CD14-positive monocyte (primary cell): ENCODE results near the gene MAX. TPM values are rescaled to one million over a fixed set of nuclear protein-coding genes. Genes with fewer than 3 reads are reported as not detected.
A peak's percentile ranks its signal among the peaks of the same experiment; 100 is the strongest.

Source experiments
- DNase-seq, 3 donors: peaks; one replicate each; pipeline ENCODE4 v3.0.0-alpha.2; 2011 to 2022
- H2AFZ ChIP-seq: 2 replicates; pipeline ENCODE4 v1.6.0; 2012; ENCODE audit warnings: mild to moderate bottlenecking, low read depth, low read length, inconsistent platforms; ENCODE audit not compliant: insufficient read depth, poor library complexity, severe bottlenecking
- H3K27ac ChIP-seq, 2 donors: 1 replicate in 1 of 2; 2 replicates in 1 of 2; pipeline ENCODE4 v1.5.1; 2012 to 2013; ENCODE audit warnings: low read length in 2 of 2, control low read depth in 1 of 2, inconsistent platforms in 1 of 2, low read depth in 1 of 2, mild to moderate bottlenecking in 1 of 2
- H3K27me3 ChIP-seq, 2 donors: one replicate each; pipeline versions ENCODE4 v1.6.0 to v1.6.1; 2011 to 2013; ENCODE audit warnings: low read length in 2 of 2; ENCODE audit not compliant: control insufficient read depth in 2 of 2, insufficient read depth in 2 of 2
- H3K36me3 ChIP-seq, 2 donors: replicated peaks in 1 of 2; 1 replicate in 1 of 2; 2 replicates in 1 of 2; pipeline versions ENCODE4 v1.5.1 to v1.6.1; 2012 to 2013; ENCODE audit warnings: low read length in 2 of 2, control low read depth in 1 of 2, inconsistent platforms in 1 of 2, mild to moderate bottlenecking in 1 of 2; ENCODE audit not compliant: insufficient read depth in 2 of 2, control insufficient read depth in 1 of 2
- H3K4me1 ChIP-seq, 2 donors: 1 replicate in 1 of 2; 2 replicates in 1 of 2; pipeline versions ENCODE4 v1.5.1 to v1.6.1; 2012 to 2013; ENCODE audit warnings: low read length in 2 of 2, control low read depth in 1 of 2, inconsistent platforms in 1 of 2, mild to moderate bottlenecking in 1 of 2, moderate library complexity in 1 of 2; ENCODE audit not compliant: insufficient read depth in 2 of 2, control insufficient read depth in 1 of 2
- H3K4me2 ChIP-seq: replicated peaks from 2 replicates; pipeline ENCODE3; 2012; ENCODE audit warnings: low read length, moderate library complexity, mild to moderate bottlenecking; ENCODE audit not compliant: poor library complexity, severe bottlenecking; ENCODE audit errors: extremely low read depth
- H3K4me3 ChIP-seq, 3 experiments: fragments of 200-600 bp in 1 of 3; sonication (generic) in 1 of 3; replicated peaks in 1 of 3; 1 replicate in 2 of 3; 2 replicates in 1 of 3; pipeline ENCODE4 v1.5.1; 2011 to 2013; ENCODE audit warnings: low read length in 3 of 3, mild to moderate bottlenecking in 3 of 3, control low read depth in 2 of 3, low read depth in 2 of 3, inconsistent platforms in 1 of 3, moderate library complexity in 1 of 3
- H3K79me2 ChIP-seq: 2 replicates; pipeline ENCODE4 v1.6.0; 2012; ENCODE audit warnings: mild to moderate bottlenecking, control low read depth, inconsistent platforms, low read length, moderate library complexity; ENCODE audit not compliant: insufficient read depth
- H3K9ac ChIP-seq: 2 replicates; pipeline ENCODE4 v1.6.0; 2017; ENCODE audit warnings: low read length, mild to moderate bottlenecking; ENCODE audit not compliant: insufficient read depth, poor library complexity, severe bottlenecking
- H3K9me3 ChIP-seq, 2 donors: replicated peaks in 1 of 2; 1 replicate in 1 of 2; 2 replicates in 1 of 2; pipeline versions ENCODE4 v1.5.1 to v1.6.1; 2012 to 2013; ENCODE audit warnings: low read length in 2 of 2, control low read depth in 1 of 2; ENCODE audit not compliant: control insufficient read depth in 1 of 2, insufficient read depth in 1 of 2
- H4K20me1 ChIP-seq: 2 replicates; pipeline ENCODE4 v1.6.0; 2012; ENCODE audit warnings: mild to moderate bottlenecking, low read length, control low read depth, moderate library complexity; ENCODE audit not compliant: insufficient read depth
- H3K27ac Mint-ChIP-seq, 7 donors: one replicate each; pipeline ENCODE4 v1.8.0; 2020; ENCODE audit warnings: mild to moderate bottlenecking in 7 of 7, mixed read lengths in 7 of 7, moderate library complexity in 6 of 7, inconsistent platforms in 2 of 7
- H3K27me3 Mint-ChIP-seq, 3 donors: one replicate each; pipeline ENCODE4 v1.8.0; 2021 to 2022; ENCODE audit warnings: low read depth in 3 of 3, mild to moderate bottlenecking in 3 of 3, mixed read lengths in 3 of 3, moderate library complexity in 3 of 3, inconsistent platforms in 1 of 3
- H3K36me3 Mint-ChIP-seq, 2 donors: one replicate each; pipeline ENCODE4 v1.8.0; 2020; ENCODE audit warnings: mixed read lengths in 2 of 2, inconsistent platforms in 1 of 2, mild to moderate bottlenecking in 1 of 2
- H3K4me1 Mint-ChIP-seq: one replicate; pipeline ENCODE4 v1.8.0; 2020; ENCODE audit warnings: mild to moderate bottlenecking, mixed read lengths
- H3K4me3 Mint-ChIP-seq, 2 donors: one replicate each; pipeline ENCODE4 v1.8.0; 2020; ENCODE audit warnings: mild to moderate bottlenecking in 2 of 2, mixed read lengths in 2 of 2, moderate library complexity in 1 of 2
- H3K9me3 Mint-ChIP-seq, 7 donors: one replicate each; pipeline ENCODE4 v1.8.0; 2020 to 2022; ENCODE audit warnings: mixed read lengths in 7 of 7, mild to moderate bottlenecking in 6 of 7, moderate library complexity in 6 of 7, inconsistent platforms in 2 of 7
- CTCF ChIP-seq: fragments of 200-600 bp; IDR thresholded peaks from one replicate; pipeline ENCODE4 v1.8.0; 2022; ENCODE audit warnings: antibody characterized with exemption, mild to moderate bottlenecking
- WGBS: methylation state at CpG from one replicate; pipeline ENCODE4 v1.1.5; 2013; ENCODE audit warnings: missing lambda C conversion rate; ENCODE audit not compliant: insufficient coverage; 5-methylcytosine and 5-hydroxymethylcytosine counted together
- intact Hi-C, 2 donors: fragments of 100-400 bp; cut with micrococcal nuclease; formaldehyde crosslinking; loops; one replicate each; pipeline versions ENCODE4 v1.15.0 to v1.15.1; 2023
- polyA plus RNA-seq, 3 donors: library from polyadenylated mRNA; depleted of rRNA in 1 of 3; unstranded in 2 of 3; stranded (reverse) in 1 of 3; fragments of 300-500 nt in 2 of 3; fragments of >200 nt in 1 of 3; fragmentation: Illumina TruSeq in 2 of 3; gene quantifications; 1 replicate in 2 of 3; 2 replicates in 1 of 3; pipeline ENCODE4 v1.2.3, GENCODE V29; 2012 to 2021

MAX gene
- polyA plus RNA-seq, 3 donors, result 78.2 to 87.0 (median 81.5) TPM

GRCh38 chr14:65104791-65105190, 2.5 kb upstream of the MAX start:
- Mint-ChIP-seq H3K9me3 (peaks cover 0 to 3% (median 0%) of the 10 kb centered on the region in 7 donors), H3K4me3 (no peak overlapping the region), H3K27me3 (peaks cover 0 to 4% (median 0%) of the 10 kb centered on the region in 3 donors), H3K36me3 (peaks cover 3 to 7% of the 10 kb centered on the region in 2 donors), H3K4me1 (peaks cover 20% of the 10 kb centered on the region), H3K27ac (no peak overlapping the region)
- WGBS, result no CpG with 5 or more reads among the region's 3 CpGs
- no peaks in the 10 kb centered on the region for H3K27me3 ChIP-seq
- intact Hi-C loops, result loop anchor here (5.0 to 10.0 kb wide), 4 partner anchors 62 to 190 kb away; partner anchors contain the start of genes CHURC1 (in 2 of the 2) and FNTB (in 2 of the 2)
- H4K20me1 ChIP-seq, result no peaks in the 10 kb centered on the region
- TF ChIP-seq CTCF, result no peak
- H3K79me2 ChIP-seq, result peaks cover 25% of the 10 kb centered on the region
- H2AFZ ChIP-seq, result no peak overlapping the region
- peaks cover 22 to 26% of the 10 kb centered on the region in 2 donors for H3K4me1 ChIP-seq
- no peak for DNase-seq
- H3K4me2 ChIP-seq, result no peak overlapping the region
- no peak overlapping the region for H3K9ac ChIP-seq
- no peaks in the 10 kb centered on the region for H3K9me3 ChIP-seq
- no peak overlapping the region for H3K4me3 ChIP-seq
- H3K27ac ChIP-seq, result no peak overlapping the region
- peaks cover 0 to under 1% of the 10 kb centered on the region in 2 donors for H3K36me3 ChIP-seq

GRCh38 chr14:65103150-65103760, 938 bp upstream of the MAX start:
- no peaks in the 10 kb centered on the region for H3K27me3 ChIP-seq
- peak overlapping the region; percentile 80 to 98 (median 86) for H3K27ac Mint-ChIP-seq
- H3K4me1 ChIP-seq, result peaks cover 30 to 42% of the 10 kb centered on the region in 2 donors
- H3K9me3 ChIP-seq, result no peaks in the 10 kb centered on the region
- peaks cover 0 to 2% of the 10 kb centered on the region in 2 donors for H3K36me3 ChIP-seq
- H3K79me2 ChIP-seq, result peaks cover 39% of the 10 kb centered on the region
- H4K20me1 ChIP-seq, result peaks cover 2% of the 10 kb centered on the region
- peak overlapping the region; percentile 79 to 92 for H3K27ac ChIP-seq
- peak overlapping the region; percentile 99 for H3K4me3 Mint-ChIP-seq
- H2AFZ ChIP-seq, result peak overlapping the region; percentile 98
- peak in 1 of 3 donors; percentile 12 for DNase-seq
- peaks cover 30% of the 10 kb centered on the region for H3K4me1 Mint-ChIP-seq
- intact Hi-C loops, result loop anchor here (5.0 to 10.0 kb wide), 4 partner anchors 61 to 188 kb away; partner anchors contain the start of genes CHURC1 (in 2 of the 2) and FNTB (in 2 of the 2)
- H3K36me3 Mint-ChIP-seq, result peaks cover 3 to 12% of the 10 kb centered on the region in 2 donors
- TF ChIP-seq CTCF, result no peak
- peaks cover 0 to 3% (median 0%) of the 10 kb centered on the region in 7 donors for H3K9me3 Mint-ChIP-seq
- peak overlapping the region; percentile 52 for H3K9ac ChIP-seq
- 4% methylated on average over 9 of the region's 22 CpGs for WGBS
- H3K27me3 Mint-ChIP-seq, result no peaks in the 10 kb centered on the region
- peak overlapping the region; percentile 58 to 94 (median 88) for H3K4me3 ChIP-seq
- H3K4me2 ChIP-seq, result peak overlapping the region; percentile 90
